Neural cell (in vitro differentiated cells): ENCODE results near the gene HOXB4. TPM values are rescaled to one million over a fixed set of nuclear protein-coding genes. Genes with fewer than 3 reads are reported as not detected.

Experiments
- H2AFZ ChIP-seq: fragments of 200-600, 300-800 bp; sonication (generic), shearing (Covaris generic); 2 replicates; pipeline ENCODE4 v1.6.0; 2014; ENCODE audit warnings: low read depth, mild to moderate bottlenecking, antibody characterized with exemption, low read length, moderate library complexity
- H3F3A ChIP-seq: fragments of 200-600 bp; shearing (Covaris generic); 2 replicates; pipeline ENCODE4 v1.6.1; 2016; ENCODE audit warnings: mild to moderate bottlenecking, moderate library complexity, mixed read lengths, antibody characterized with exemption, low read length; ENCODE audit not compliant: insufficient read depth, poor library complexity, severe bottlenecking
- H3K27ac ChIP-seq: fragments of 200-600, 300-800 bp; sonication (generic), shearing (Covaris generic); 2 replicates; pipeline ENCODE4 v1.5.1; 2014; ENCODE audit warnings: mild to moderate bottlenecking, low read length, moderate library complexity
- H3K27me3 ChIP-seq: fragments of 300-800, 200-600 bp; sonication (generic), shearing (Covaris generic); 2 replicates; pipeline ENCODE4 v1.6.0; 2014; ENCODE audit warnings: mild to moderate bottlenecking, low read depth, low read length, moderate library complexity; ENCODE audit not compliant: insufficient read depth
- H3K36me3 ChIP-seq: fragments of 300-800, 200-600 bp; sonication (generic), shearing (Covaris generic); 2 replicates; pipeline ENCODE4 v1.5.1; 2014; ENCODE audit warnings: mild to moderate bottlenecking, antibody characterized with exemption, low read length, moderate library complexity; ENCODE audit not compliant: insufficient read depth
- H3K4me2 ChIP-seq: fragments of 300-800, 200-600 bp; sonication (generic), shearing (Covaris generic); 2 replicates; pipeline ENCODE4 v1.6.0; 2014; ENCODE audit warnings: mild to moderate bottlenecking, low read length
- H3K4me3 ChIP-seq: fragments of 300-800, 200-600 bp; sonication (generic), shearing (Covaris generic); 2 replicates; pipeline ENCODE4 v1.5.1; 2014; ENCODE audit warnings: mild to moderate bottlenecking, low read length, moderate library complexity
- H3K79me2 ChIP-seq: fragments of 200-600 bp; shearing (Covaris generic); replicated peaks from 2 replicates; pipeline ENCODE4 v1.6.0; 2014; ENCODE audit warnings: mild to moderate bottlenecking, low read length, moderate library complexity; ENCODE audit not compliant: insufficient read depth
- H3K9ac ChIP-seq: fragments of 300-800, 200-600 bp; sonication (generic), shearing (Covaris generic); 2 replicates; pipeline ENCODE4 v1.6.1; 2016; ENCODE audit warnings: mild to moderate bottlenecking, low read length, mixed read lengths
- H3K9me2 ChIP-seq: fragments of 200-600 bp; shearing (Covaris generic); 2 replicates; pipeline ENCODE4 v1.6.1; 2016; ENCODE audit warnings: mild to moderate bottlenecking, low read length, mixed read lengths; ENCODE audit not compliant: insufficient read depth
- H3K9me3 ChIP-seq: fragments of 200-600, 300-800 bp; sonication (generic), shearing (Covaris generic); 2 replicates; pipeline ENCODE4 v1.6.1; 2016; ENCODE audit warnings: mild to moderate bottlenecking, mixed run types, low read length, moderate library complexity, mixed read lengths
- H4K20me1 ChIP-seq: fragments of 200-600 bp; shearing (Covaris generic); 2 replicates; pipeline ENCODE4 v1.6.1; 2016; ENCODE audit warnings: mild to moderate bottlenecking, mixed run types; ENCODE audit not compliant: insufficient read depth
- CTCF ChIP-seq: fragments of 450-650 bp; IDR thresholded peaks from 2 replicates; pipeline ENCODE4 v1.5.1; 2014; ENCODE audit warnings: antibody characterized with exemption, mild to moderate bottlenecking, moderate library complexity; ENCODE audit not compliant: poor library complexity, severe bottlenecking
- EP300 ChIP-seq: fragments of 450-650 bp; conservative IDR thresholded peaks from 2 replicates; pipeline ENCODE4 v1.6.1; 2014; ENCODE audit warnings: antibody characterized with exemption, mild to moderate bottlenecking, moderate library complexity; ENCODE audit not compliant: poor library complexity, severe bottlenecking
- EZH2 ChIP-seq: fragments of 200-600, 300-800 bp; shearing (Covaris generic), sonication (generic); IDR thresholded peaks from 2 replicates; pipeline ENCODE4 v1.6.1; 2014; ENCODE audit warnings: antibody characterized with exemption, low read length, borderline replicate concordance, mild to moderate bottlenecking; ENCODE audit not compliant: insufficient read depth, poor library complexity, severe bottlenecking
- MXI1 ChIP-seq: fragments of 450-650 bp; conservative IDR thresholded peaks from 2 replicates; pipeline ENCODE4 v1.6.1; 2014; ENCODE audit warnings: antibody characterized with exemption, mild to moderate bottlenecking; ENCODE audit not compliant: poor library complexity, severe bottlenecking
- POLR2AphosphoS5 ChIP-seq: IDR thresholded peaks from 2 replicates; pipeline ENCODE4 v1.6.1; 2012
- RAD21 ChIP-seq: fragments of 450-650 bp; conservative IDR thresholded peaks from 2 replicates; pipeline ENCODE4 v1.6.1; 2014; ENCODE audit warnings: antibody characterized with exemption, mild to moderate bottlenecking, moderate library complexity
- REST ChIP-seq: IDR thresholded peaks from 2 replicates; pipeline ENCODE4 v1.6.1; 2012; ENCODE audit warnings: borderline replicate concordance
- SMC3 ChIP-seq: fragments of 450-650 bp; conservative IDR thresholded peaks from 2 replicates; pipeline ENCODE4 v1.6.1; 2014; ENCODE audit warnings: antibody characterized with exemption, mild to moderate bottlenecking, moderate library complexity; ENCODE audit not compliant: poor library complexity
- TAF1 ChIP-seq: IDR thresholded peaks from 2 replicates; pipeline ENCODE4 v1.6.1; 2012; ENCODE audit warnings: low read depth
- polyA plus RNA-seq: library from polyadenylated mRNA; depleted of rRNA; stranded (reverse); fragments of >200 nt; gene quantifications from 2 replicates; pipeline ENCODE4 v1.2.3, GENCODE V29; 2014

HOXB4 gene
- polyA plus RNA-seq, 1 donor from 2014 or later = not detected

GRCh38 chr17:48586355-48587258 is 8.5 kb upstream of the HOXB4 start:
- Histone ChIP-seq H3K4me2 (no peak overlapping the region), H3K9me3 (peaks cover 8% of the 10 kb centered on the region), H3K4me3 (no peak overlapping the region), H3K36me3 (no peaks in the 10 kb centered on the region), H4K20me1 (no peaks in the 10 kb centered on the region), H3K9ac (no peak overlapping the region), H3K27me3 (peaks cover 100% of the 10 kb centered on the region), H3F3A (no peaks in the 10 kb centered on the region), H3K79me2 (no peaks in the 10 kb centered on the region), H3K9me2 (no peaks in the 10 kb centered on the region), H2AFZ (no peak overlapping the region), H3K27ac (no peak overlapping the region)
- no peak for TF ChIP-seq RAD21
- TF ChIP-seq REST = no peak
- TF ChIP-seq EZH2 = no peak
- no peak for TF ChIP-seq MXI1
- no peak for TF ChIP-seq CTCF
- no peak for TF ChIP-seq TAF1
- TF ChIP-seq POLR2AphosphoS5 = no peak
- TF ChIP-seq EP300 = no peak
- TF ChIP-seq SMC3 = no peak

- peaks cover 100% of the 10 kb centered on the region for H3K27me3 ChIP-seq
- H2AFZ ChIP-seq = no peak overlapping the region
- no peaks in the 10 kb centered on the region for H3K9me2 ChIP-seq
- H3K4me3 ChIP-seq = no peak overlapping the region
- no peaks in the 10 kb centered on the region for H3K36me3 ChIP-seq
- no peaks in the 10 kb centered on the region for H4K20me1 ChIP-seq
- TF ChIP-seq EZH2 = no peak
- TF ChIP-seq MXI1 = no peak
- TF ChIP-seq TAF1 = no peak
- no peak for TF ChIP-seq SMC3
- TF ChIP-seq POLR2AphosphoS5 = no peak
- no peak for TF ChIP-seq EP300
- TF ChIP-seq REST = no peak
- TF ChIP-seq RAD21 = no peak
- no peak for TF ChIP-seq CTCF
- H3K4me2 ChIP-seq = no peak overlapping the region
- no peak overlapping the region for H3K27ac ChIP-seq
- H3K9ac ChIP-seq = no peak overlapping the region
- H3K9me3 ChIP-seq = peaks cover 8% of the 10 kb centered on the region
- no peaks in the 10 kb centered on the region for H3K79me2 ChIP-seq
- no peaks in the 10 kb centered on the region for H3F3A ChIP-seq
Measured at GRCh38 chr17:48584223-48584741, 6.1 kb upstream of the HOXB4 start.
